Umbilical cord (tissue), 2 donors: Measurements from ENCODE around the gene EEF2K. TPM values are rescaled to one million over a fixed set of nuclear protein-coding genes. Genes with fewer than 3 reads are reported as not detected.
"Not testable (repeated sequence)": the region's sequence is repeated elsewhere in the genome, so short reads cannot be mapped to it uniquely, and the experiment has no call there.

Experiments
- DNase-seq: peaks from one replicate; pipeline ENCODE4 v3.0.0-alpha.2; 2015; ENCODE audit warnings: low spot score
- total RNA-seq: library from RNA; depleted of rRNA; stranded (reverse); fragments of >200 nt; gene quantifications from one replicate; pipeline ENCODE4 v1.2.3, GENCODE V29; 2014; ENCODE audit warnings: low replicate concordance; ENCODE audit not compliant: insufficient read depth

The EEF2K gene
- total RNA-seq, 1 donor from 2014 or later, result 20.5 TPM

DNA sequence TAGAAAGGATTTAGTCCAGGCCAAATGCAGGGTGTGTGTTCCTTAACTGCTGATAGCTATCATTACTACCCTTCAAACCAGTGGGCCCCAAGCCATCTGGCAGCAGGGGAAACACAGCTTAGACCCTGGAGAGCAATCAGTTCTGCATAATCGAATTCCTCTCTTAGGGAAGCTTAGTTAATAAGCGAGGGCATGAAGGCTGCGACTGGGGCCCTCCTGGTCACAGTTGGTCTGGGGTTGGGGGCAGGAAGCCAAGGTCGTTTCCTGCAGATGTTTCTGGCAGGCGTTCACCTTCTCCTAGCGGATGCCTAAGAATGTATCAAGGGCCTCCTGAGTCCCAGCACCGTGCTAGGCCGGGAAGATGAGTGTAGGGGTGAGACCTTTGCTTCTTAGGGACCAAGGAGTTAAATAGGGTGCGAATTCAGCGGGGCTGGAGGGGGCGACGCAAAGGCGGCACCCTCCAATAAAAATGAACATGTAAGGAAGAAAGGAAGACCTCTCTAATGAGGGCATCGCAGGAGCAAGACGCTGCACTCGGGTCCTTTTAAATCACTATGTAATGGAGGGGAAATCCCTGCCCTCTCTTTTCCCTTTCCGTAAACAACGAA is 16.5 kb upstream of the EEF2K start:
- DNase-seq, result peak; percentile 61

DNA sequence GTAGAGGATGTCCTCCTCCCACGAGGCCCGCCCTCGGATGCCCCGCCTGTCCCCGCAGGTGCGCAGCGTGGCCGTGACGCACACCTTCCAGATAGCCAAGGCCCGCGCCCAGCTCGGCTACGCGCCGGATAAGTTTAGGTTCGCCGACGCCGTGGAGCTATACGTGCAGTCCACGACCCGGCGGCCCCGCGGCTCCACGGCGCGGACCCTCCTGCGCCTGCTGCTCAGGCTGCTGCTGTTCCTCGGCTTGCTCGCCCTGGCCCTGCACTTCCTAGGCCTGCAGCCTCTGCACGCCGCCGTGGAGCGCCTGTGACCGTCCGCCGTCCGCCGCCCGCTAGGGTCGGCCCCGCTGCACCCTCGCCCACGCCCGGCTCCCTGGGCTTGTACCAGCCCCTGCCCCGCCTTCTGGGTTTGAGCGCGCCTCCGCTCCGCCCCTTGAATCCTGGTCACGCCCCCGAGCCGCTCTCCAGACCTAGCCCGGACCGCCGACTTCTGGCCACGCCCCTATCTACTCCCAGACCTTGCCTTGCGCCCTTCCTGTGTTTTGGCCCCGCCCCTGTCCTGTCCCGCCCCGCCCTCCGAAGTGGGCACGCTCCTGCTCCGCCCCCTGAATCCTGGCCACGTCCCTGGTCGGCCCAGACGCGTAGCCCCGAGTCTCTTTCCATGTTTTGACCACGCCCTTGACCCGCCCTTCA is 15.8 kb upstream of the EEF2K start:
- DNase-seq, result no peak

DNA sequence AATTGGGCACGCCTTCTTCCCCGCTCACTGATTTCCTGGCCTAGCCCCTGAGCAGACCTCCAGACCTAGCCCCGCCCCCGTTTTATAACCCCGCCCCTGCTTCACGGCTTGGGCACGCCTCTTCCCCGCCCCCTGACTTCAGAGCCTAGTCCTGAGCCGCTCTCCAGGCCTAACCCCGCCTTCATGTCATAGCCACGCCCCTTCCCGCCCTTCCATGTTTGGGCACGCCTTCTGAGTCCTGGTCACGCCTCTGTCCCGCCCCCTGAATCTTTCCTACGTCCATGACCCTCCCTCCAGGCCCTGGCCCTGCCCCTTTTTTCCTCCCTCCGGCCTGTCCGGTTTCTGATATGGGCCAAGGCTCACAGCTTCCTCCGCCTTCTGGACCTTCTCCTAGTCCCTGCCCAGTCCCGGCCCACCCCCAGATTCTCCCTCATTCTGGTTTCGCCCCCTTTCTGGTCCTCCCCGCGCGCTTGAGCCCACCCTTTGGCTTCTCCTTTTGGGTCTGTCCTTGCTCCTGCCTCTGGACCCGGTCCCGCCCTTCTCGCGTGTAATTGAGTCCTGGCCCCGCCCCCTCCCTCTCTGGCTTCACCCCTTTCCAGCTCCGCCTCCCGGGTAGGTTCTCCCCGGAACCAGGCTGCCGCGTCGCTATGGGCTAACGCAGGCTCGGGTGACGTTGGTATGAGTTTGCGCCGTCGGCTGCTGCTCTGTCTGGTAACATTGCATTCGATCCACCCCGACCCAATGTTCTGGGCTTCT is 15.1 kb upstream of the EEF2K start:
- DNase-seq, result peak; percentile 100

DNA sequence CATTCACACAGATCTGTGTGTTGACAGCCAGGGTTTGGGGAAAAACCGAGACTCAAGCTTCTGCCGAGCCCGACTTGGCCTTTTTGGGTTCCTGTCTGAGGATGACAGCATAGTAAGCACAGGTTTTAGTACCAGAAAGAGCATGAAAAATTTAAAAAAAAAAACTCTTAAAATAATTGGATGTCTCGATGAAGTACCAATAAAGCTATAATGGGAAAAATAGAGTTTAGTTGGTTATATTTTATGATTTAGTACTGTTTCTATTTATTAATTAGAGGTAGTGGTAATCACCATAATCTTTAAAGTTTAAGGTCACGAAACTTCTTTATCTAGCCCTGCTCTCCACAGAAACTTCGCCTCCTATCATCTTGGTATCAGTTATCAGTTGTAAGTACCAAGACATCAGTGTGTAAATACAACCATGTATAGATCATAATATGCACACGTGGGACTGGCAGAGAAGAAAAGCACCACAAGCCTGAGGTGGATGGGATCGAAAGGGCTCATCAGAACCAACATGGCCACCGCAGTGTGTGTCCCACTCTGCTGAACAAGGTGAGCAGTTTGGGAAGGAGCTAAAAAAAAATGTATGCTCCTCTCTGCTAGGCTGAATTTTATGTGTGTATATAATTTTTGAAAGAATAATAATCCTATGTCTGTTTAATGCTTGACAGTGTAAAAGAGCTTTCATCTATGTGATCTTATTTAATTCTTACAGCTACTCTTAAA is 14.4 kb upstream of the EEF2K start:
- no peak for DNase-seq

DNA sequence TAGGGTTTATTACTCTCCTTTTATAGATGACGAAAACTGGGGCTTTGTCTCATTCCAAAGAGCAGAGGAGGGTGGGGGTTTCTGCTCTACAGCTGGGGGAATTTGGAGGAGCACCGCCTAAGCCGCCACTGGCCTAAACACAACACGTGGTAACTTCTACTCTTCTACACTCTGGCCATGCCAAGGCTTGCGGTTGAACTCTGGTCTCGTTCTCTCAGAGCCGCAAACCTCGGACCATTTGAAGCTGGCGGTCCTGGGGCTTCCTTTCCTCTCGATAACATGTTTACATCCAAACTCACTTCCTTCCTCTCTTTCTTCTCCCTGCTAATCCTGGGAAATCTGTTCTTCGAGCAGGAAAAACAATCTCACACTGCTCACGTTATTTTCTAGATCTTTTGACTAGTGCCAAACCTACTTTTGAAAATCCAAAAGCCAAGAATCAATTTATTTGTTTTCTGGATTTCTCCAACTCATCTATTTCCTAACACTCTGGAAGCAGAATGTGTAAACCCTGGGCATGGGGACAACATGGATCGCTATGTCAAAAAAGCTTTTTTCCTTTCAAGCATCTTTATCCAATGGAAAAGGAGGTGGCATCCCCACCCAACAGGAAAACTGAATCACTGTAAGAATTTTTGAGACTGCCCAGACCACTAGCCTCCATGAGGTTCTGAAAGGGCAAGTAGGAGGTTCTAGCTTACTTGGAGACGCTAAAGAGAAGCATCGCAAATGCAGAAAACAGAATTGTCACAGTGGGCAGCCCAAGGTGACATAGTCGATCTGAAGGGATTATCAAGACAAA is 13.6 kb upstream of the EEF2K start:
- peak; percentile 95 for DNase-seq

DNA sequence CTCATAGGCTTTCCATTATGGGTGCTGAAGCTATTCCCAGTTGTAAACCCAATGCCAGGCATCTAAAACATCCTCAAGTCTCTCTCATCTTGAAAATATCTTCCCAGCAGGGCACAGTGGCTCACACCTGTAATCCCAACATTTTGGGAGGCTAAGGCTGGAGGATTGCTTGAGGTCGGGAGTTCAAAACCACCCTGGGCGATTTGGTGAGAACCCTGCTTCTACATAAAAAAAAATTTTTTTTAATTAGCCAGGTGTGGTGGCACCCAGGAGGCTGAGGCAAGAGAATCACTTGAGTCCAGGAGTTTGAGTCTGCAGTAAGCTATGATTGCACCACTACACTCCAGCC is 13.0 kb upstream of the EEF2K start:
- no peak for DNase-seq

DNA sequence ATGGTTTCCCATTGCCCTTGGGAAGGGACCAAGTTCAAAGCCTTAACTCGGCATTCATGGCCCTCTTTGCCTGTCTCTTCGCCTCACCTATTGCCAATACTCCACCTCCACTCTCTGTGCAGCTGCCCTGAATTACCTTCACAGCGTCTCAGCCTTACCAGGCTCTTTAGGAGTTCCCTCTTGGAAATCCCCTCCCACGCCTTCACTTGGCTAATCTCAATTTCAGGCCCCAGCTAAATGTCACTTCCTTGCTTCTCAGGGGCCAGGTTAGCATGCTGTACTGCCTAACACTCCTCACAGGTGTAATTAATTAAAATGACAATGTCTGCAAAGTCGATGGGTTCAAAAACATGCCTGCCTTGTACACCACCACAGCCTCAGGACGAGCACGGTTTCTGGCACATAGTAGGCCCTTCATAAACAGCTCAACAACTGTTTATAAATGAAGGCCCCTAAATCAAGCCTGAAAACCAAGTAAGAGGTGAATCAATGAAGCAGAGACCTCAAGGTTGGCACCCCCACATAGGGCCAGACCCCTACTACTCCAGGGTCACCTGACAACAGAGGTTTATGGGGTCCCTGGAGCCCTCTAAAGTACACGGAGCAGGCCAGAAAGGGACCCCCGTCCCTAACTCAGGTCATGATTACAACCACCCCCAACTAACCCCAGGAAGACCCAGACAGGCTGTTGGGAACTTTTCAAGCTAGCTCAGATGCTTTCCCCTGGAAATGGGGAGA is 11.2 kb upstream of the EEF2K start:
- DNase-seq, result no peak

DNA sequence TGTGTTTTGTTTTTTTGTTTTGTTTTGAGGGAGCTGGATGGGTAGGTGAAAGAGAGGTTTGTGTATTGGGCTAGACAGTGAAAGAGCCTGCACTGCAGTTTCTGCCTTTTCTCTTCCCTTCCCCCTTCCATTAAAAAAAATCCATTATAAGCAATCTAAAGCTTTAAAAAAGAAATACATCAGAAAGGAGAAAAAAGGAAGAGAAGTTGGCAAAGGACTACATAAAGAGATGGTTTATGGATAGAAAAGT is 10.7 kb upstream of the EEF2K start:
- DNase-seq, result no peak

DNA sequence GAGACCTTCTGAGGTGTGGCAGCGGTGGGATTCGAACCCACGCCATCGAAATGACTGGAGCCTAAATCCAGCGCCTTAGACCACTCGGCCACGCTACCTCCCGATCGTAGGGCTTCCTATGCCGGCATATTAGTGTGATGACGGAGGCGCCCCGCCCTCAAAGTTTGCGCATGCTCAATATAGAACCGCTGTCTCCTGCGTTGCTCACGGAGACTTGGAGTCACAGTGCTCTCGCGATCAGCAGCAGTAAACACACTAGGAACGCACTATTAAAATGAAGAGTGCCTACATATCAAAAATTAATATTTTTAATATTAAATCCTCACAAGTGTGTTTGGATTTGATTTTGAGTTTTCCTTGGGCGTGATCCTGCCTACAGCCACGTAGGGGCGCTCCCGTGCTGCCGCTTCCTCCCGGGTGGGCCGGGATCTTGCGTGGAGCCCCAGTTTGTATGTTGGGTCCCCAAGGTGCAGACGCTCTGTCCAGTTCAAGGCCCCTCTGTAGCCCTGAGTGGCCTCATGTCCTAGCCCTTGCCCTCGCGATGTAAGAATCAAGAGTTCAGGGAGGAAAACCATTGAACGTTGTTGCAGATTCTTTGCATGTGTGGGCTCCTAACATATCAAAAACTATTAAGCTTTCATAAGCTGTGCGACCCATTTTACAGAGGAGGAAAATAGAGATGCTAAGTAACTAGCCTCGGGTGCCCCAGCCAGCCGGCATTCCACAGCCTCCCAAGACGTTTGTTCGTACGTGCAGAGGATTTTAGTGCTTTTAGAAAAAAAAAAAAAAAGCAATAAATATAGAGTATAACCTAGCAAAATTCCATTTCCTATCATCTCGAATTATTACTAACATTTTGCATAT is 10.2 kb upstream of the EEF2K start:
- peak; percentile 97 for DNase-seq

DNA sequence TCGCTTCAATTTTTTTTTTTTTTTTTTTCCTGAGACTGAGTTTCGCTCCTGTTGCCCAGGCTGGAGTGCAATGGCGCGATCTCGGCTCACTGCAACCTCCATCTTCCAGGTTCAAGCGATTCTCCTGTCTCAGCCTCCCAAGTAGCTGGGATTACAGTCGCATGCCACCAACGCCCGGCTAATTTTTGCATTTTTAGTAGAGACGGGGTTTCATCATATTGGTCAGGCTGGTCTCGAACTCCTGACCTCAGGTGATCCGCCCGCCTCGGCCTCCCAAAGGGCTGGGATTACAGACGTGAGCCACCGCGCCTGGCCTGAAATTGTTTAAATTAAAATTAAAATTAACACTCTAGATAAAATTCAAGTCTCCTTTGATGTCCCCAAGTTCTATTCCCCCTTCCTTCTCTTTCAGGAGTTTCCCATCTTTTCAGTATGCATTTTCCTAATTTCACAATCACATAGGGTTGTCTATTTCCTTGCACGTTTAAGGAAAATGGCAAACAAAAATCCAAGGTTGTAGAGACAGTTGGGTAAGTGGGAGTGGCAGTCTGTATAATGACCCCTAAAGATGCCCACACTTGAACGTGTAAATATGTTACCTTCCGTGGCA is 9.4 kb upstream of the EEF2K start:
- DNase-seq, result not testable (repeated sequence)

DNA sequence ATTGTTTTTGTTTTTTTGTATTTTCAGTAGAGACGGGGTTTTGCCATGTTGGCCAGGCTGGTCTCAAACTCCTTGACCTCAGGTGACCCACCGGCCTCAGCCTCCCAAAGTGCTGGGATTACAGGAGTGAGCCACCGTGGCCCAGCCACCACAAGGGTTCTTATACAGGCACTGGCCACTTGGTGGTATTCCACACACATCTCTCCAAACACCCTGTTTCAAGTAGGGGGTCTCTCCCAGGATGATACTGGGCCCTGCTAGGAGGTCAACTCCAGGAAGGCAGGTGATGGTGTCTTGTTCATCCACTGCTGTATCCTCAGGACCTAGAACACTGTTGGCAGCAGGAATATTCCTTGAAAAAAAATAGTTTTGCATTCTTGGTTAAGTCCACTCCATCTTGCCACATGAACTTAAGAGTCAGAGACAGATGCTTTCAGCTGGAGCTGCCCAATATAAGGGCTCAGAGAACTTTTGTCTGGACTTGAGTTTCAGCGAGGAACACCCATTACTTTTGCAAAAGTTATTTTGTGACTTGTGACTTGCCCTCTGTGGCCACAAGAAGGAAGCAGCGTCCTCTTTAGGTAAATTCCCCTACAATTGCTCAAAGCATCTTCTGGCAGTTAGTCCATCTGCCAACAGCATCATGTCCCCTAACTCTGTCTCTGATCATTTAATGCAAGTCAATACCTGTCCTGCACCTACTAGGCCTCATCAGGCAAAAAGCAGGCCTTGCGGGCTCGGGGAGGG is 7.4 kb upstream of the EEF2K start:
- peak; percentile 50 for DNase-seq

DNA sequence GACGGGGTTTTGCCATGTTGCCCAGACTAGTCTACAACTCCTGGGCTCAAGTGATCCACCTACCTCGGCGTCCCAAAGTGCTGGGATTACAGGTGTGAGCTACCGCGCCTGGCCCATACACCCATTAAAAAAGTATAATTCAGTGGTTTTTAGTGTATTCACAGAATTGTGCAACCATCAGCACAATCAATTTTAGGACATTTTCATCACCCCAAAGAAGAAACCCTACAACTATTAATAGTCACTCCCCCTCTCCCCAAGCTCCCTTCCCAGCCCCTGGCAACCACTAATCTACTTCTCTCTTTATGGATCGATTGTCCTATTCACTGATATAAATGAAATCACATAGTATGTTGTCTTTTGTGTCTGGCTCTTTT is 3.8 kb upstream of the EEF2K start:
- no peak for DNase-seq

DNA sequence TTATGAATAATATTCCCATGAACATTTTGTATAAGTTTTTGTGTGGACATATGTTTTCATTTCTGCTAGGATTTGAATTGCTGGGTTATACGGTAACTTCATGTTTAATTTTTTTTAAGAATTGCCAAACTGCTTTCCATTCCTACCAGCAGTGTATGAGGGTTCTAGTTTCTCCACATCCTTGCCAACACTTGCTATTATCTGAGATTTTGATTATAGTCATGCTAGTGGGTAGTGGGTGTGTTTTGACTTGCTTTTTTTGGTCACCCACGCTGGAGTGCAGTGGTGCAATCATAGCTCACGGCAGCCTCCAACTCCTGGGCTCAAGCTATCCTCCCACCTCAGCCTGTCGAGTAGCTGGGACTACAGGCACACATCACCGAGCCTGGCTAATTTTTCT is 3.0 kb upstream of the EEF2K start:
- no peak for DNase-seq

DNA sequence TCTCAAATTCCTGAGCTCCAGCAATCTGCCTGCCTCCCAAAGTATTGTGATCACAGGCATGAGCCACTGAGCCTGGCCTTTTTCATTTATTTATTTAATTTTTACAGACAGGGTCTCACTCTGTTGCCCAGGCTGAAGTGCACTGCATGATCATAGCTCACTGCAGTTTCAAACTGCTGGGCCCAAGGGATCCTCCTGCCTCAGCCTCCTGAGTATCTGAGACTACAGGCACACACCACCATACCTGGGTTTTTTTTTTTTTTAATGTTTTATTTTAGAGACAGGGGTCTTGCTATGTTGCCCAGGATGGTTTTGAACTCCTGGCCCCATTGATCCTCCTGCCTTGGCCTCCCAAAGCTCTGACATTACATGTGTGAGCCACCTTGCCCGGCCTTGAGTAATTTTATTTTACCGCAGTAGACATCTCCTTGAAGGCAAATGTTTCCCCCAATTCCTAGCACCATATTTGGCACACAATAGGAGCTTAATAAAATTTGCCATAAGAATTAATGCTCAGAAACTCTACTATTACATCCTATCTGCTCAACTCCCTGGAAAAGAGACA is 1.9 kb upstream of the EEF2K start:
- DNase-seq, result no peak

DNA sequence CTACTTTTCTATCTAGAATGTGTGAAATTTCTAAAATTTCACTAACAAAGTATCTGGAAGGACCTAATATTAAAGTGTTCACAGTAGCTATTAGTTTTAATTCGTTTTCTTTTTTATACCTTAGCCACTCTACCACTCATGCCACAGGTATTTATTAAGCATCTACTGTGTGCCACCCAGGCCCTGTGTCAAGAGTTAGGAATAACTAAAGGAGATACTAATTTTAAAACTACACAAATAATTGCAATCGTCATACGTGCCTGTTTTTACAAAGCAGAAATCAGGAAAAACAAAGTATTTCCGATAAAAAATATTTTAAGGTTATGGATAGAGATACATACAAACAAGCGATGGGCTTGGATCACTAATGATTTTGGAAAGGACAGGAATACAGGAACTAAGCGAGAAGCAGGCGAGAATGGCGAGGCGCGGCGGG is 483 bp upstream of the EEF2K start:
- DNase-seq, result no peak

DNA sequence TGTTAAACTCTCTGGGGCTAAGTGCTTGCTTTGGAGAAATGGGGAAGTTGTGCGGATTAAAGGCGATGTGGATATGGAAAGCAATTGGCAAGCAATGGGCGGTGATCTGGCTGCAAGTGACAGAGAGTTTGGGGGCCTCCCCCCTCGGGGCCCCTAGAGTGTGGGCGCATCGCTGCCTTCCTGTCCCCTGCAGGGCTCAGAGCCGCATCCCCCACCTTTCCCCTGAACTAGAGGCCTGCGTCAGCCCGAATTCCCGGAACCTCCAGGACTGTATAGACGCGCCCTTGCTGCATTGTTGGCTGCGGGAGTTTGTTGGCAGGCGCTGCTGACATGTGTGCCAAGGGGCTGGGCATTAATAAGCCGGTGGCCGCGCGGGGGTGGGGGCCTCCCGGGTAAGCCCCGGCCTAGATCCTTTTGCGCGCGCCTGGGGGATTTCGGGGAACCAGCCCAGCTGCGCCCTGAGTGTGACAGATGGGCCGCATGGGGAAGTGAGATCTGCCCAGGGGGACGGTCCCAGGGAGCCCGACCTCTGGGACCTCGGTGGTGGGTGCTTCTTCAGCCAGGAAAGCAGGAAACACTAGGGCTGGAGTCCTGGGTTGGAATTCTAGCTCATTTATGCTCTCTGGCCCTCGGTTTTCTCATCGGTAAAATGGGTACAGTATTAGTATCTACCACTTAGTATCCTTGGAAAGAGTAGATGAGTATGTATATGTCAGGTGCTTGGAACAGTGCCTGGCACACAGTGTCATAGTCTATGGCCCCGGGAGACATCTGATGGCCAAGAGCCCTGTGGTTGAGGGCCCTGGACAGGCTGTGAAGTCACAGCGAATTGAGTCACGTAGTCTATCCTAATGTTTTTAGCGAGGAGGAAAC is 1.0 kb downstream of the EEF2K start:
- peak; percentile 88 for DNase-seq

DNA sequence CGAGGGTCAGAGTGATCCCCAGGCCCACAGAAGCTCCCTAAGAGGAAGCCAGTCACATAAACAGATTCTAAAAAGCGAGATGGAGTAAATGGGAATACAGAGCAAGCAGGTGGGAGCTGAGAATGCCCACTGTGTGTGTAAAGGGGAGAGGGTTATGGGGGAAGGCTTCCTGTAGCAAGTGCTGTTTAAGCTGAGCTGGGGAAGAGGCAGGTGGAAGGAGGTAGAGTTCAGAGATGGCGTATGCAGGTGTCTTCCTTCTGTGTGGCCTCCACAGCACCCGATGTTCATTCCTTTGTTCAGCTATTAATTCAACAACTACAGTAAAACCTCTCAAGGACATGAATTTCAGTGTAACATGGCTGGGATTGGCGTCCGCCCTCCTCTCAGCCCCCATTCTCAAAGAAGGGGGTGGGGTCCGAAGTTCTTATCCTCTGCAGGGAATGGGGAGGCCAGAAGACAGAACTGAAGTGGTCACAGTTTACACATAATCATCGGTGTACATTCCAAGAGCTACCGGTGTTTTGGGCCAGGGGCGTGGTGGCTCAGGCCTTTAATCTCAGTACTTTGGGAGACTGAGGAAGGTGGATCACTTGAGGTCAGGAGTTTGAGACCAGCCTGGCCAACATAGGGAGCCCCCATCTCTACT is 1.8 kb downstream of the EEF2K start:
- DNase-seq, result no peak
